Activated CD8-positive, alpha-beta T cell treated with anti-CD3 and anti-CD28 coated beads for 36 hours (primary cell): Measurements from ENCODE around the gene PARP9. TPM values are rescaled to one million over a fixed set of nuclear protein-coding genes. Genes with fewer than 3 reads are reported as not detected.

Experiments used
- ATAC-seq: fragments of 200-7000 bp; cut with Tn5 transposase; one replicate; pipeline ENCODE4 v1.10.0; 2021; ENCODE audit warnings: mild to moderate bottlenecking, moderate library complexity
- CTCF ChIA-PET: fragments of 350-600 bp; sonication (Branson Sonifier 250); formaldehyde crosslinking; loops from one replicate; lab custom pipeline; 2021; ENCODE audit warnings: antibody characterized with exemption; lab: Charles Lee
- POLR2A ChIA-PET: fragments of 350-600 bp; sonication (Branson Sonifier 250); formaldehyde crosslinking; loops from one replicate; lab custom pipeline; 2021; ENCODE audit warnings: antibody characterized with exemption; lab: Charles Lee
- DNase-seq: peaks from one replicate; pipeline ENCODE4 v3.0.0-alpha.2; 2020
- H3K27ac Mint-ChIP-seq: one replicate; pipeline ENCODE4 v1.8.0; 2021; ENCODE audit warnings: mild to moderate bottlenecking, mixed read lengths
- H3K27me3 Mint-ChIP-seq: one replicate; pipeline ENCODE4 v1.8.0; 2021; ENCODE audit warnings: mixed read lengths
- H3K36me3 Mint-ChIP-seq: one replicate; pipeline ENCODE4 v1.8.0; 2021; ENCODE audit warnings: low read depth, mixed read lengths
- H3K4me1 Mint-ChIP-seq: one replicate; pipeline ENCODE4 v1.8.0; 2021; ENCODE audit warnings: low read depth, mixed read lengths
- H3K4me3 Mint-ChIP-seq: one replicate; pipeline ENCODE4 v1.8.0; 2021; ENCODE audit warnings: mild to moderate bottlenecking, moderate library complexity, mixed read lengths
- H3K9me3 Mint-ChIP-seq: one replicate; pipeline ENCODE4 v1.8.0; 2021; ENCODE audit warnings: mixed read lengths
- intact Hi-C: fragments of 100-400 bp; cut with micrococcal nuclease; formaldehyde crosslinking; loops from one replicate; pipeline ENCODE4 v1.10.0; 2022
- total RNA-seq, 2 experiments: library from RNA; stranded (reverse); gene quantifications; one replicate each; pipeline ENCODE4 v1.2.3, GENCODE V29; 2021
- TF ChIP-seq, protein P1 (sequence below): fragments of 200-600 bp; IDR thresholded peaks from one replicate; pipeline ENCODE4 v1.8.0; 2022; ENCODE audit warnings: antibody characterized with exemption, mild to moderate bottlenecking

The PARP9 gene
- total RNA-seq, 2 experiments from 2014 or later: 17.8 to 18.5 TPM

DNA sequence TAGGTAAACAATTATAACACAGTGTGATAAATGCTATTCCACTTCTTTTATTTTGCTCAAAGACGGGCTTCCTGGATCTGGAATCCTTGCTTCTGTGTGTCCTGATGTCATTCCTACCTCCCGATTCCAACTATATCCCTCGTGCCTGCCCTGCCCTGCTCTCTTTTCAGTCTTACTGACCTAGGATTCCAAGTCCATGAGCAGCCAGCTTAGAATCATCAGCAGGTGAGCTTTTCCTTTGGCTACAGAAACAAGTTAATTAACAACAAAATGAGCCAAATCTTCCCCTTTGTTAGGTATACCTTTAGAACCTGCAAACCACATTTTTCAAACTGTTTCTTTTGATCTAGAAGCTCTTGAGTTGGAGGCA, 27.5 kb downstream of the PARP9 start:
- H3K36me3 Mint-ChIP-seq: peaks cover 50% of the 10 kb centered on the region
- TF ChIP-seq, protein P1, sequence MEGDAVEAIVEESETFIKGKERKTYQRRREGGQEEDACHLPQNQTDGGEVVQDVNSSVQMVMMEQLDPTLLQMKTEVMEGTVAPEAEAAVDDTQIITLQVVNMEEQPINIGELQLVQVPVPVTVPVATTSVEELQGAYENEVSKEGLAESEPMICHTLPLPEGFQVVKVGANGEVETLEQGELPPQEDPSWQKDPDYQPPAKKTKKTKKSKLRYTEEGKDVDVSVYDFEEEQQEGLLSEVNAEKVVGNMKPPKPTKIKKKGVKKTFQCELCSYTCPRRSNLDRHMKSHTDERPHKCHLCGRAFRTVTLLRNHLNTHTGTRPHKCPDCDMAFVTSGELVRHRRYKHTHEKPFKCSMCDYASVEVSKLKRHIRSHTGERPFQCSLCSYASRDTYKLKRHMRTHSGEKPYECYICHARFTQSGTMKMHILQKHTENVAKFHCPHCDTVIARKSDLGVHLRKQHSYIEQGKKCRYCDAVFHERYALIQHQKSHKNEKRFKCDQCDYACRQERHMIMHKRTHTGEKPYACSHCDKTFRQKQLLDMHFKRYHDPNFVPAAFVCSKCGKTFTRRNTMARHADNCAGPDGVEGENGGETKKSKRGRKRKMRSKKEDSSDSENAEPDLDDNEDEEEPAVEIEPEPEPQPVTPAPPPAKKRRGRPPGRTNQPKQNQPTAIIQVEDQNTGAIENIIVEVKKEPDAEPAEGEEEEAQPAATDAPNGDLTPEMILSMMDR: no peak
- no peaks in the 10 kb centered on the region for H3K9me3 Mint-ChIP-seq
- POLR2A ChIA-PET: no interaction called here
- ATAC-seq (no peak), DNase-seq (no peak)
- intact Hi-C loops: no loop called here
- no peak overlapping the region for H3K4me3 Mint-ChIP-seq
- CTCF ChIA-PET: interaction anchor here (0.8 to 1.9 kb wide), 2 partner anchors 10 to 78 kb away, joined by 4 read pairs; no protein-coding TSS in a partner anchor
- H3K27me3 Mint-ChIP-seq: no peaks in the 10 kb centered on the region
- H3K27ac Mint-ChIP-seq: no peak overlapping the region
- peaks cover 38% of the 10 kb centered on the region for H3K4me1 Mint-ChIP-seq

DNA sequence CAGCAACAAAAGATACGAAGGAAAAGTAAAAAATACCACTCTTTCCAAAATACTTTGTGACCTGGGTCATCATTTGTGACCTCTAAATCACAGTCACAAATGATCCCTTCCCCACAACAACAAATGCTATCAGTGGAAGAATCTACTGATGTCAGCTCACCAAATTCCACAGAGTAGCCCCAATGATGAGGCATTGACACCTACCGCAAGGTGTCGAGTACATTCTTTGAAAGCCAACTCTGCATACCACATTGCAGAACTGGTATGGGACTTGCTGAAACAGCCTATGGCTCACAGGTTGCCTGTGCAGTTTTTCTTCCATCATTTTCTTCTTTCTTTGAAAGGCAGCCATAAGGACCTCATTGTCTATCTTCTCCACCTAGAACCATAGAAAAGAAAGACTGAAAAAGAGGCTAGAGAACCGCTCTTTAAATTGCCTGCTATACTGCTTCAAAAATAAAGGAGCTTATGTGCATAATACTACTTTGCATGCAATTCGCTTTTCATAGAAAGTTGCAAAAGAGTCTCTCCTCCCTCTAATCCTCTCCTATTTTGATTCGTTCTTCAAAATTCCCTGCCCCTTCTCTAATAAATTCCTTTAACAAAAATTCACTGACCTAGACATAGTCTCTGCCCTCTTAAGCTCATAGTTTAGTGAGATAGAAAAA, 28.0 kb downstream of the PARP9 start:
- H3K4me1 Mint-ChIP-seq: peaks cover 38% of the 10 kb centered on the region
- H3K27me3 Mint-ChIP-seq: no peaks in the 10 kb centered on the region
- intact Hi-C loops: no loop called here

DNA sequence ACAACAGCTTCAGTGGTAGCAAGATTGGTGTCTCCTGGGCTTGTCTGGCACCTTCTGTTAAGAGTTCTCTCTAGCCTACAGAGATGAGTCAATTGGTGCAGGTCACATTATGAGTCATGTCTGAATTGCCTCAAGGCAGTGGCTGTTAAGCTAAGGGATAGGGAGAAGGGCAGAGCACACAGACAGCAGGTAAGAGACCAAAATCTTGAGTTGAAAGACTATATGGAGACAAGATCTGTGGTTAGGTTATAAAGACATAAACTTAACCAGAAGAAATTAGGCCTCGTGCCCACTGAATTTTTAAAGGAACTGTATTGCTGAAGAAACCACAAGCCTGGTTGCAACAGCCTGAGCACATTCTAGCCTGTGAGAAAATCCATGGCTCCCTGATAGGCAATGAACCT, 30.2 kb downstream of the PARP9 start:
- Mint-ChIP-seq H3K36me3 (peaks cover 46% of the 10 kb centered on the region), H3K27ac (peak overlapping the region; percentile 37), H3K4me3 (no peak overlapping the region), H3K9me3 (no peaks in the 10 kb centered on the region), H3K4me1 (peaks cover 38% of the 10 kb centered on the region), H3K27me3 (no peaks in the 10 kb centered on the region)
- CTCF ChIA-PET: interaction anchor here (0.6 to 1.7 kb wide), 6 partner anchors 15 to 179 kb away, joined by 3 to 11 read pairs (median 3); no protein-coding TSS in a partner anchor
- DNase-seq (peak; percentile 69), ATAC-seq (peak; percentile 99)
- TF ChIP-seq, protein P1: no peak
- intact Hi-C loops: loop anchor here (1.0 kb wide), 1 partner anchor 37 kb away; no protein-coding TSS in a partner anchor
- POLR2A ChIA-PET: interaction anchor here (1.0 to 1.5 kb wide), 2 partner anchors 118 to 150 kb away, joined by 3 to 4 read pairs; partner anchors contain the start of genes FAM162A and WDR5B

More for the DNA sequence above, 28.0 kb downstream of the PARP9 start:
- ATAC-seq (no peak), DNase-seq (no peak)
- H3K4me3 Mint-ChIP-seq: no peak overlapping the region
- ChIA-PET POLR2A (interaction anchor here (1.8 kb wide), 1 partner anchor 21 kb away, joined by 5 read pairs; the partner anchor contains the start of gene KPNA1), CTCF (interaction anchor here (0.8 to 1.9 kb wide), 2 partner anchors 10 to 77 kb away, joined by 4 read pairs; no protein-coding TSS in a partner anchor)
- no peaks in the 10 kb centered on the region for H3K9me3 Mint-ChIP-seq
- TF ChIP-seq, protein P1: no peak
- peaks cover 50% of the 10 kb centered on the region for H3K36me3 Mint-ChIP-seq
- no peak overlapping the region for H3K27ac Mint-ChIP-seq

DNA sequence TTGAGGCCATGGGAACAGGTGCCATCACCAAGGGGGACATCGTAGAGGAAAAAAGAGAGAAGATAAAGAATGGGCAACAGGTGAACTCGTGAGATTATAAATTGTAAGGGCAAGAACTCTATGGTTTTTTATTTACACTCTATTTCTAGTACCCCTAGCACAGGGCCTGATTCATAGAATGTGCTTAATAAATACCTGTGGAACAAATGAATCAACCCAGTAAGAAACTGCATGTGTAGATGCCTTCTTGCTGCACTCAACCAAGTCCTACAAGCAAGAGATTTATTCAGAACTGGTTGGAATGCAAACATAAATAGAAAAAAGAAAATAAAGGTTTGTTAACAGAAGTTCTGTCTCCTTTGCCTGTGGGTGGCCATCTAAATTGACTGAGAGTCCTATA, 30.6 kb downstream of the PARP9 start:
- H3K36me3 Mint-ChIP-seq: peaks cover 44% of the 10 kb centered on the region
- no peaks in the 10 kb centered on the region for H3K27me3 Mint-ChIP-seq
- H3K4me1 Mint-ChIP-seq: peaks cover 38% of the 10 kb centered on the region
- H3K9me3 Mint-ChIP-seq: no peaks in the 10 kb centered on the region
- TF ChIP-seq, protein P1: no peak
- intact Hi-C loops: loop anchor here (1.0 kb wide), 1 partner anchor 36 kb away; no protein-coding TSS in a partner anchor
- H3K27ac Mint-ChIP-seq: peak overlapping the region; percentile 37
- CTCF ChIA-PET: interaction anchor here (1.0 to 1.6 kb wide), 4 partner anchors 16 to 179 kb away, joined by 3 to 5 read pairs (median 3); no protein-coding TSS in a partner anchor
- POLR2A ChIA-PET: interaction anchor here (1.5 kb wide), 1 partner anchor 118 kb away, joined by 3 read pairs; the partner anchor contains the start of gene WDR5B
- no peak for DNase-seq
- H3K4me3 Mint-ChIP-seq: no peak overlapping the region
- peak; percentile 31 for ATAC-seq

DNA sequence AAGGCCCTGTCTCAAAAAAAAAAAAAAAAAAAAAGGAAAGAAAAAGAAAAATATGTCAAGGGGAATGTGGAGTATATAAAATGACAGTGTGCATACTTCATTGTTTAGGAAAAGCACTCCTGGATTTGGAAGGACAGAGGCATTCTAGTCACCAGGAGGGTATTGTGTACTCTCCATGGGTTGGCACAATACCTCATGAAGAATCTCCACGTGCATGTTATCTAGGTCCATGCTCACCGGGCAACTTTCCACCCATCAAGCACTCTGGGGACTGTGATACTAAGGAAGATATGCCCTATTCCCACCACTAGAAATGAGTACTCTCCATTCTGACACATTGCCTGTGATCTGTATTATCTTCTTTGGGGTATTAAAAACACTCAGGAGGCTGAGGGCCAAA, 33.9 kb downstream of the PARP9 start:
- ChIA-PET CTCF (no interaction called here), POLR2A (no interaction called here)
- no peak for ATAC-seq
- no peak overlapping the region for H3K27ac Mint-ChIP-seq
- H3K9me3 Mint-ChIP-seq: no peaks in the 10 kb centered on the region
- peaks cover 33% of the 10 kb centered on the region for H3K36me3 Mint-ChIP-seq
- H3K27me3 Mint-ChIP-seq: no peaks in the 10 kb centered on the region
- TF ChIP-seq, protein P1: no peak
- DNase-seq: no peak
- H3K4me3 Mint-ChIP-seq: no peak overlapping the region
- intact Hi-C loops: no loop called here
- peaks cover 31% of the 10 kb centered on the region for H3K4me1 Mint-ChIP-seq
